GM12878 (cell line): ENCODE results near the gene TMEM45B. TPM values are rescaled to one million over a fixed set of nuclear protein-coding genes. Genes with fewer than 3 reads are reported as not detected.
"Not testable (repeated sequence)": the region's sequence is repeated elsewhere in the genome, so short reads cannot be mapped to it uniquely, and the experiment has no call there.

Experiments
- ATAC-seq: fragments of 200-7000 bp; cut with Tn5 transposase; 3 replicates; pipeline ENCODE4 v1.9.1; 2020; ENCODE audit warnings: mild to moderate bottlenecking, moderate library complexity
- BruUV-seq: library from RNA; stranded (reverse); fragments of 400-500 nt; replicated peaks from 2 replicates; lab custom pipeline; 2021; lab: Mats Ljungman, UMichigan
- CTCF ChIA-PET: fragments of 300-600 bp; sonication (Branson Sonifier 250); formaldehyde crosslinking; extraction: SDS; loops from one replicate; lab custom pipeline; 2021; ENCODE audit warnings: inconsistent platforms; lab: Yijun Ruan, JAX
- POLR2A ChIA-PET: fragments of 350-600 bp; formaldehyde crosslinking; extraction: SDS; loops from one replicate; lab custom pipeline; 2021; ENCODE audit warnings: inconsistent platforms; lab: Charles Lee
- RAD21 ChIA-PET: fragments of 300-600 bp; sonication (Branson Sonifier 250); formaldehyde crosslinking; loops from one replicate; lab custom pipeline; 2023; ENCODE audit warnings: antibody characterized with exemption; ENCODE audit not compliant: unreplicated experiment; lab: Charles Lee
- SMC1A ChIA-PET: fragments of 300-600 bp; sonication (Branson Sonifier 250); formaldehyde crosslinking; loops from one replicate; lab custom pipeline; 2023; ENCODE audit not compliant: unreplicated experiment, uncharacterized antibody; lab: Charles Lee
- DNase-seq: peaks from one replicate; pipeline ENCODE4 v3.0.0-alpha.2; 2011; ENCODE audit warnings: low read depth, low spot score
- FAIRE-seq: peaks from 3 replicates; lab custom pipeline; 2011; peaks lifted over from hg19 to GRCh38; lab: Jason Lieb, UNC
- H2AFZ ChIP-seq: 2 replicates; pipeline ENCODE4 v1.6.0; 2011; ENCODE audit warnings: low read depth, low read length, control low read depth; ENCODE audit not compliant: control insufficient read depth
- H3K27ac ChIP-seq: 2 replicates; pipeline ENCODE4 v1.5.1; 2011; ENCODE audit warnings: control low read depth; ENCODE audit not compliant: control insufficient read depth, insufficient read depth
- H3K27me3 ChIP-seq, 2 experiments: replicated peaks in 1 of 2; 2 replicates each; pipeline versions ENCODE4 v1.6.0 to v1.6.1; 2011; ENCODE audit warnings: low read length in 1 of 2; ENCODE audit not compliant: control insufficient read depth in 2 of 2, insufficient read depth in 2 of 2
- H3K36me3 ChIP-seq, 2 experiments: 2 replicates each; pipeline ENCODE4 v1.5.1; 2011; ENCODE audit warnings: low read length in 1 of 2; ENCODE audit not compliant: control insufficient read depth in 2 of 2, insufficient read depth in 2 of 2
- H3K4me1 ChIP-seq: 2 replicates; pipeline ENCODE4 v1.6.1; 2011; ENCODE audit warnings: mild to moderate bottlenecking, low read length, moderate library complexity, mixed read lengths; ENCODE audit not compliant: control insufficient read depth, insufficient read depth
- H3K4me2 ChIP-seq: 2 replicates; pipeline ENCODE4 v1.6.0; 2011; ENCODE audit warnings: control low read depth; ENCODE audit not compliant: control insufficient read depth, insufficient read depth
- H3K4me3 ChIP-seq: fragments of 200-600 bp; sonication (generic); 2 replicates; pipeline ENCODE4 v1.5.1; 2016
- H3K79me2 ChIP-seq: 2 replicates; pipeline ENCODE4 v1.6.0; 2011; ENCODE audit warnings: low read length; ENCODE audit not compliant: control insufficient read depth, insufficient read depth
- H3K9ac ChIP-seq: 2 replicates; pipeline ENCODE4 v1.8.0; 2011; ENCODE audit warnings: low read length, control low read depth, mixed read lengths; ENCODE audit not compliant: control insufficient read depth, insufficient read depth
- H3K9me3 ChIP-seq: replicated peaks from 3 replicates; pipeline ENCODE4 v1.5.1; 2011; ENCODE audit warnings: mild to moderate bottlenecking, low read length; ENCODE audit not compliant: control insufficient read depth, insufficient read depth
- H4K20me1 ChIP-seq: 2 replicates; pipeline ENCODE4 v1.6.0; 2011; ENCODE audit not compliant: control insufficient read depth, insufficient read depth
- CBFB ChIP-seq: IDR thresholded peaks from 2 replicates; pipeline ENCODE4 v1.6.1; 2016; ENCODE audit warnings: antibody characterized with exemption, low read depth
- ETV6 ChIP-seq, 2 experiments: fragments of 450-650 bp in 1 of 2; IDR thresholded peaks in 1 of 2; conservative IDR thresholded peaks in 1 of 2; 2 replicates each; pipeline ENCODE4 v1.6.1; 2014; ENCODE audit warnings: antibody characterized with exemption in 1 of 2, borderline replicate concordance in 1 of 2, low read depth in 1 of 2, mild to moderate bottlenecking in 1 of 2, moderate library complexity in 1 of 2
- POLR2AphosphoS2 ChIP-seq: IDR thresholded peaks from 2 replicates; pipeline ENCODE4 v1.6.1; 2011; ENCODE audit warnings: low read depth, mild to moderate bottlenecking, low read length, improper control_type of control experiment, moderate library complexity
- YY1 ChIP-seq: IDR thresholded peaks from 2 replicates; pipeline ENCODE4 v1.6.1; 2011; ENCODE audit warnings: low read depth, mild to moderate bottlenecking, low read length
- ZNF24 ChIP-seq: fragments of 450-650 bp; IDR thresholded peaks from 2 replicates; pipeline ENCODE4 v1.6.1; 2017; ENCODE audit warnings: antibody characterized with exemption, mild to moderate bottlenecking
- WGBS: methylation state at CpG from one replicate; pipeline ENCODE4 v1.1.6; 2016; ENCODE audit warnings: low lambda C conversion rate; ENCODE audit not compliant: insufficient replicate concordance, insufficient coverage; ENCODE audit errors: missing lambda C conversion rate; 5-methylcytosine and 5-hydroxymethylcytosine counted together
- in situ Hi-C: fragments of 300-500 bp; cut with MboI; formaldehyde crosslinking; loops from 9 replicates; pipeline ENCODE4 v1.14.3; 2018; ENCODE audit warnings: mixed read lengths
- intact Hi-C: fragments of 100-400 bp; cut with micrococcal nuclease; formaldehyde crosslinking; loops from one replicate; pipeline ENCODE4 v1.14.2; 2022; ENCODE audit not compliant: unreplicated experiment
- polyA plus RNA-seq, 11 experiments: library from polyadenylated mRNA; depleted of rRNA in 4 of 11; unstranded in 6 of 11; stranded (reverse) in 5 of 11; fragments of >200 nt; fragmentation: Nextera tagmentation in 4 of 11; fragmentation: Illumina TruSeq in 1 of 11; extraction: Ambion mirVana in 4 of 11; extraction: Trizol in 1 of 11; gene quantifications; 1 replicate in 1 of 11; 2 replicates in 10 of 11; pipeline versions ENCODE4 v1.2.1 to v1.2.3, GENCODE V29; 2011 to 2016; ENCODE audit warnings: inconsistent platforms in 2 of 11, missing spikeins in 2 of 11, low read depth in 1 of 11
- total RNA-seq, 4 experiments: library from RNA; depleted of rRNA in 3 of 4; stranded (reverse); fragments of >200 nt in 3 of 4; fragmentation: Illumina TruSeq in 1 of 4; extraction: Trizol in 1 of 4; gene quantifications; 2 replicates each; pipeline versions ENCODE4 v1.2.1 to v1.2.3, GENCODE V29; 2013 to 2021
- TF ChIP-seq, protein P1 (sequence below): fragments of 150-350 bp; IDR thresholded peaks from 2 replicates; pipeline ENCODE4 v1.6.1; 2016; ENCODE audit warnings: low read depth, low read length
- TF ChIP-seq, protein P2 (sequence below): fragments of 450-650 bp; formaldehyde crosslinking; IDR thresholded peaks from 2 replicates; pipeline ENCODE4 v1.4.0; 2020; ENCODE audit warnings: mild to moderate bottlenecking, moderate library complexity

TMEM45B gene
- total and polyA plus RNA-seq, 10 of the 15 experiments (the other 5 are each of a cell fraction or from before 2014, with no cell fraction given), result 0.05 to 0.13 TPM; not detected in 8

DNA sequence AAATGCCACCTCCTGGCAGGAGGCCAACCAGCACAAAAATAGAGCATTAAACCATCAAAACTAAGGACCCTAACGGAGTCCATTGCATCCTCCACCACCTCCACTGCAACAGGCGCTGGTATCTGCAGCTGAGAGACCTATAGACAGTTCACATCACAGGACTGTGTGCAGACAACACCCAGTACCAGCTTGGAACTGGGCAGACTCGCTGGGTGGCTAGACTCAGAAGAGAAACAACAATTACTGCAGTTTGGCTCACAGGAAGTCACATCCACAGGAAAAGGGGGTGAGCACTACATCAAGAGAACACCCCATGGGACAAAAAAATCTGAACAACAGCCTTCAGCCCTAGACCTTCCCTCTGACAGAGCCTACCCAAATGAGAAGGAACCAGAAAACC lies 11.6 kb upstream of the TMEM45B start (continued):
- TF ChIP-seq ZNF24 (no peak), YY1 (no peak), POLR2AphosphoS2 (no peak), CBFB (no peak), ETV6 (conservative IDR thresholded peaks at IDR 0.05 in 1 of 2, IDR thresholded peaks at IDR 0.05 in 1 of 2; ENCODE audit: borderline replicate concordance in 1 of 2, low read depth in 1 of 2) (no peak)
- TF ChIP-seq, protein P1, sequence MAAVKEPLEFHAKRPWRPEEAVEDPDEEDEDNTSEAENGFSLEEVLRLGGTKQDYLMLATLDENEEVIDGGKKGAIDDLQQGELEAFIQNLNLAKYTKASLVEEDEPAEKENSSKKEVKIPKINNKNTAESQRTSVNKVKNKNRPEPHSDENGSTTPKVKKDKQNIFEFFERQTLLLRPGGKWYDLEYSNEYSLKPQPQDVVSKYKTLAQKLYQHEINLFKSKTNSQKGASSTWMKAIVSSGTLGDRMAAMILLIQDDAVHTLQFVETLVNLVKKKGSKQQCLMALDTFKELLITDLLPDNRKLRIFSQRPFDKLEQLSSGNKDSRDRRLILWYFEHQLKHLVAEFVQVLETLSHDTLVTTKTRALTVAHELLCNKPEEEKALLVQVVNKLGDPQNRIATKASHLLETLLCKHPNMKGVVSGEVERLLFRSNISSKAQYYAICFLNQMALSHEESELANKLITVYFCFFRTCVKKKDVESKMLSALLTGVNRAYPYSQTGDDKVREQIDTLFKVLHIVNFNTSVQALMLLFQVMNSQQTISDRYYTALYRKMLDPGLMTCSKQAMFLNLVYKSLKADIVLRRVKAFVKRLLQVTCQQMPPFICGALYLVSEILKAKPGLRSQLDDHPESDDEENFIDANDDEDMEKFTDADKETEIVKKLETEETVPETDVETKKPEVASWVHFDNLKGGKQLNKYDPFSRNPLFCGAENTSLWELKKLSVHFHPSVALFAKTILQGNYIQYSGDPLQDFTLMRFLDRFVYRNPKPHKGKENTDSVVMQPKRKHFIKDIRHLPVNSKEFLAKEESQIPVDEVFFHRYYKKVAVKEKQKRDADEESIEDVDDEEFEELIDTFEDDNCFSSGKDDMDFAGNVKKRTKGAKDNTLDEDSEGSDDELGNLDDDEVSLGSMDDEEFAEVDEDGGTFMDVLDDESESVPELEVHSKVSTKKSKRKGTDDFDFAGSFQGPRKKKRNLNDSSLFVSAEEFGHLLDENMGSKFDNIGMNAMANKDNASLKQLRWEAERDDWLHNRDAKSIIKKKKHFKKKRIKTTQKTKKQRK, result no peak
- TF ChIP-seq, protein P2, sequence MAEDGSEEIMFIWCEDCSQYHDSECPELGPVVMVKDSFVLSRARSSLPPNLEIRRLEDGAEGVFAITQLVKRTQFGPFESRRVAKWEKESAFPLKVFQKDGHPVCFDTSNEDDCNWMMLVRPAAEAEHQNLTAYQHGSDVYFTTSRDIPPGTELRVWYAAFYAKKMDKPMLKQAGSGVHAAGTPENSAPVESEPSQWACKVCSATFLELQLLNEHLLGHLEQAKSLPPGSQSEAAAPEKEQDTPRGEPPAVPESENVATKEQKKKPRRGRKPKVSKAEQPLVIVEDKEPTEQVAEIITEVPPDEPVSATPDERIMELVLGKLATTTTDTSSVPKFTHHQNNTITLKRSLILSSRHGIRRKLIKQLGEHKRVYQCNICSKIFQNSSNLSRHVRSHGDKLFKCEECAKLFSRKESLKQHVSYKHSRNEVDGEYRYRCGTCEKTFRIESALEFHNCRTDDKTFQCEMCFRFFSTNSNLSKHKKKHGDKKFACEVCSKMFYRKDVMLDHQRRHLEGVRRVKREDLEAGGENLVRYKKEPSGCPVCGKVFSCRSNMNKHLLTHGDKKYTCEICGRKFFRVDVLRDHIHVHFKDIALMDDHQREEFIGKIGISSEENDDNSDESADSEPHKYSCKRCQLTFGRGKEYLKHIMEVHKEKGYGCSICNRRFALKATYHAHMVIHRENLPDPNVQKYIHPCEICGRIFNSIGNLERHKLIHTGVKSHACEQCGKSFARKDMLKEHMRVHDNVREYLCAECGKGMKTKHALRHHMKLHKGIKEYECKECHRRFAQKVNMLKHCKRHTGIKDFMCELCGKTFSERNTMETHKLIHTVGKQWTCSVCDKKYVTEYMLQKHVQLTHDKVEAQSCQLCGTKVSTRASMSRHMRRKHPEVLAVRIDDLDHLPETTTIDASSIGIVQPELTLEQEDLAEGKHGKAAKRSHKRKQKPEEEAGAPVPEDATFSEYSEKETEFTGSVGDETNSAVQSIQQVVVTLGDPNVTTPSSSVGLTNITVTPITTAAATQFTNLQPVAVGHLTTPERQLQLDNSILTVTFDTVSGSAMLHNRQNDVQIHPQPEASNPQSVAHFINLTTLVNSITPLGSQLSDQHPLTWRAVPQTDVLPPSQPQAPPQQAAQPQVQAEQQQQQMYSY (CRISPR knock-in tag), result no peak
- TF ChIP-seq, all 136 proteins: peak for 0

DNA sequence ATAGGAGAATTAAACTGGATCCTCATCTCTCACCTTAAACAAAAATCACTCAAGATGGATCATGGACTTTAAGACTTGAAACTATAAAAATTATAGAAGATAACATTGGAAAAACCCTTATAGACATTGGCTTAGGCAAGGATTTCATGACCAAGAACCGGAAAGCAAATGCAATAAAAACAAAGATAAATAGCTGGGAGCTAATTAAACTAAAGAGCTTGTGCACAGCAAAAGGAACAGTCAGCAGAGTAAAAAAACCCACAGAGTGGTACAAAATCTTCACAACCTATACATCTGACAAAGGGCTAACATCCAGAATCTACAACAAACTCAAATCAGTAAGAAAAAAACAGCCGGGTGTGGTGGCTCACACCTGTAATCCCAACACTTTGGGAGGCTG lies 7.4 kb upstream of the TMEM45B start:
- ATAC-seq, H3K4me2 ChIP-seq, H2AFZ ChIP-seq, SMC1A ChIA-PET, H3K4me3 ChIP-seq, CTCF ChIA-PET, H3K36me3 ChIP-seq, intact Hi-C loops, H3K27me3 ChIP-seq, H3K4me1 ChIP-seq, DNase-seq, in situ Hi-C loops, H4K20me1 ChIP-seq, H3K9me3 ChIP-seq, H3K9ac ChIP-seq, H3K27ac ChIP-seq, H3K79me2 ChIP-seq, FAIRE-seq, RAD21 ChIA-PET, BruUV-seq, POLR2A ChIA-PET: not testable (repeated sequence)
- 39% methylated on average over 2 of the region's 2 CpGs for WGBS
